ENCODE results near the gene C1orf216. TPM values are rescaled to one million over a fixed set of nuclear protein-coding genes. Genes with fewer than 3 reads are reported as not detected.

C1orf216 gene
- 5.1 and 5.3 TPM in 2 replicates for total RNA-seq

DNA sequence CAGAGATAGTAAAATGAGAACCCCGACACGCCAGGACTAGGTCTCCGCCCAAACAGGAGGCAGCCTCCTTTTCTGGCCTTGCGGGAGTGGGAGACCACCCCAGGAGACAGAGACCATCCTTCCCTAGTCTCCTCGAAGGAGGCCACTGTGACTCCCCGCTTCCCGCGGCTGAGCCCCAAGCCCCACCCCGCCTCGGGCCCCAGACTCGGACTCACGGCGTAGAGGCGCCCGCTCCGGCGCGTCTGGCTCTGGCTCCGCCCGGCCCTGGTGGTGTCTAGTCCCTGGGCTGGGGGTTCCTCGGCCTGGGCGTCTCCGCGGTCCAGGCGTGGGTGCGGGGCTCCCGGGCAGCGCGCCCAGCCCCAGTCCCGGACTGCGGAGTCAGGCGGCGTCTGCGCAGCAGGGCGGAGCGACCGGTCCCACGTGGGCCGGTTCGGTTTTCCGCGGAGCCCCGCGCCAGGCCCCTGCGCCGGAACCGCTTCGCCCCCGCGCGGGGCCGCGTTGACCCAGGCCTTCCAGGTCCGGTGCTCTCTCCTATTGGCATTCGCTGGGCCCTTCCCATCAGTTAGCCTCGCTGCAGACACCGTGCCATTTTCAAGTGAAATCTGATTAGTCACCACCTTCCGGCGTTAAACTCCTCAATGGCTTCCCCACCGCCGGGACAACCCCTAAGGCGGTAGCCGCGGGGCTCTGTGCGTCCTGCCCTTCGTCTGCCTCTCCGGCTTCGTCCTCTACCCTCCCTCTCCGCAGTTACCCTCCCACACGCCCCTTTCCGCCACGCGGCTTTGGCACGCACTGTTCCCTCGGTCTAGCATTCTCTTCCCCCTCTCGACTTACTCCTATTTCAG is at the start of gene C1orf216:
Gene C1orf216 (minus strand): TSS at position 393 of the 845 bp plus-strand sequence. CDS start 2,563 bp downstream, outside the sequence.

Other genes with a start within 250 kb of the C1orf216 start
- 35.2 and 60.1 TPM in 2 replicates for gene KIAA0319L, start 161.5 kb downstream of the C1orf216 start, total RNA-seq
- 10.8 and 17.1 TPM in 2 replicates for gene NCDN, start 161.1 kb downstream of the C1orf216 start, total RNA-seq
- gene TFAP2E, start 145.6 kb downstream of the C1orf216 start, total RNA-seq = 0.21 and 0.48 TPM in 2 replicates
- gene PSMB2, start 77.4 kb downstream of the C1orf216 start, total RNA-seq = 15.2 and 19.8 TPM in 2 replicates
- 0.21 and 3.9 TPM in 2 replicates for gene CLSPN, start 51.1 kb upstream of the C1orf216 start, total RNA-seq
- 12.0 and 13.2 TPM in 2 replicates for gene AGO4, start 89.1 kb upstream of the C1orf216 start, total RNA-seq
- gene AGO1, start 164.3 kb upstream of the C1orf216 start, total RNA-seq = 5.3 and 5.5 TPM in 2 replicates
- gene AGO3, start 212.2 kb upstream of the C1orf216 start, total RNA-seq = 8.4 and 10.2 TPM in 2 replicates

Data from tracheal epithelial cell (primary cell).